ENCODE results near the gene SCGN.

DNA sequence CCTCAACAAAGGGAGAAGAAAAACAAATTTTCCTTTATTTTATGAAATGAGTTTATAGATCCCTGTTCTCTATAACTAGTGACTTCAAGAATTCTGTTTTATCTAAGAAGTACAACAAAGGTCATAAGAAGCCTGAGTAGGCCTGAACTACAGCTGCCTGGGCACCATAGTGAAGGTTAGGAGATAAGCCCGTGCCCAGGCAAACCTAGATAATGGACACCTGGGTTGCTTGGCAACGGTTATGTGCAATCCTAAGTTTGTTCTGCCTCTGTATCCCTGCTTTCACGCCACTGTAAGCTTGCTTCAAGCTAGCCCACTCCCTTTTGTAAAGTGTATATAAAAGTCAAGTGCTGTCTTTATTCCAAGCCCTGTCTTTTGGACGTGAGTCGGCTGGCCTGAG, 23.2 kb downstream of the SCGN start:
- TF ChIP-seq, protein P1, sequence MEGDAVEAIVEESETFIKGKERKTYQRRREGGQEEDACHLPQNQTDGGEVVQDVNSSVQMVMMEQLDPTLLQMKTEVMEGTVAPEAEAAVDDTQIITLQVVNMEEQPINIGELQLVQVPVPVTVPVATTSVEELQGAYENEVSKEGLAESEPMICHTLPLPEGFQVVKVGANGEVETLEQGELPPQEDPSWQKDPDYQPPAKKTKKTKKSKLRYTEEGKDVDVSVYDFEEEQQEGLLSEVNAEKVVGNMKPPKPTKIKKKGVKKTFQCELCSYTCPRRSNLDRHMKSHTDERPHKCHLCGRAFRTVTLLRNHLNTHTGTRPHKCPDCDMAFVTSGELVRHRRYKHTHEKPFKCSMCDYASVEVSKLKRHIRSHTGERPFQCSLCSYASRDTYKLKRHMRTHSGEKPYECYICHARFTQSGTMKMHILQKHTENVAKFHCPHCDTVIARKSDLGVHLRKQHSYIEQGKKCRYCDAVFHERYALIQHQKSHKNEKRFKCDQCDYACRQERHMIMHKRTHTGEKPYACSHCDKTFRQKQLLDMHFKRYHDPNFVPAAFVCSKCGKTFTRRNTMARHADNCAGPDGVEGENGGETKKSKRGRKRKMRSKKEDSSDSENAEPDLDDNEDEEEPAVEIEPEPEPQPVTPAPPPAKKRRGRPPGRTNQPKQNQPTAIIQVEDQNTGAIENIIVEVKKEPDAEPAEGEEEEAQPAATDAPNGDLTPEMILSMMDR (IDR thresholded peaks at IDR 0.05), result no peak
- no peak for TF ChIP-seq POLR2A (IDR thresholded peaks at IDR 0.05)
